HG03139 (cell line): ENCODE data around the gene RINL.
A peak's percentile ranks its signal among the peaks of the same experiment; 100 is the strongest.

ENCODE experiments used
- ATAC-seq: cut with Tn5 transposase; IDR thresholded peaks from one replicate; pipeline ENCODE4 v1.9.1; 2021; ENCODE audit not compliant: unreplicated experiment

Gene RINL

GRCh38 chr19:38877781-38878574, at the start of gene RINL:
RINL (minus strand) TSS chr19:38878275; CDS start chr19:38876742, 1,533 bp downstream.
- peak; percentile 73 for ATAC-seq

GRCh38 chr19:38924388-38924787, 46.3 kb upstream of the RINL start:
- no peak for ATAC-seq

- no peak for ATAC-seq
These were observed 44.4 kb upstream of the RINL start for GRCh38 chr19:38922482-38922881.

GRCh38 chr19:38921420-38922274, 43.6 kb upstream of the RINL start:
- no peak for ATAC-seq

GRCh38 chr19:38920602-38921419, 42.7 kb upstream of the RINL start:
- no peak for ATAC-seq

- ATAC-seq, result no peak
These were observed 41.9 kb upstream of the RINL start for GRCh38 chr19:38919837-38920601.

- ATAC-seq, result no peak
These were observed 40.5 kb upstream of the RINL start for GRCh38 chr19:38918526-38918925.

GRCh38 chr19:38917921-38918491, 39.9 kb upstream of the RINL start:
- no peak for ATAC-seq

GRCh38 chr19:38917516-38917915, 39.4 kb upstream of the RINL start:
- no peak for ATAC-seq

- no peak for ATAC-seq
These were observed 37.5 kb upstream of the RINL start for GRCh38 chr19:38915329-38916321.

GRCh38 chr19:38913958-38914357, 35.9 kb upstream of the RINL start:
- no peak for ATAC-seq

GRCh38 chr19:38912600-38913514, 34.8 kb upstream of the RINL start:
- no peak for ATAC-seq

GRCh38 chr19:38911388-38912001, 33.4 kb upstream of the RINL start:
- no peak for ATAC-seq

GRCh38 chr19:38910488-38910887, 32.4 kb upstream of the RINL start:
- no peak for ATAC-seq

GRCh38 chr19:38908911-38909310, 30.8 kb upstream of the RINL start:
- no peak for ATAC-seq

GRCh38 chr19:38907670-38908069, 29.6 kb upstream of the RINL start:
- ATAC-seq, result no peak

GRCh38 chr19:38907227-38907626, 29.2 kb upstream of the RINL start:
- ATAC-seq, result no peak
